Subcutaneous abdominal adipose tissue (tissue), 5 donors: ENCODE measurements around the gene RASGRF2.
"Not testable (repeated sequence)": the region's sequence is repeated elsewhere in the genome, so short reads cannot be mapped to it uniquely, and the experiment has no call there.

ENCODE experiments used
- H3K27ac ChIP-seq: one replicate; pipeline ENCODE4 v1.7.0; 2013; ENCODE audit warnings: low read depth, mild to moderate bottlenecking, inconsistent platforms, low read length, moderate library complexity
- H3K27me3 ChIP-seq, 5 donors: one replicate each; pipeline ENCODE4 v1.7.0; 2013; ENCODE audit warnings: low read length in 5 of 5, inconsistent platforms in 1 of 5; ENCODE audit not compliant: control insufficient read depth in 5 of 5, insufficient read depth in 4 of 5
- H3K36me3 ChIP-seq, 5 donors: one replicate each; pipeline ENCODE4 v1.7.0; 2013; ENCODE audit warnings: low read length in 5 of 5; ENCODE audit not compliant: control insufficient read depth in 5 of 5, insufficient read depth in 5 of 5
- H3K4me1 ChIP-seq, 5 donors: one replicate each; pipeline ENCODE4 v1.7.0; 2013; ENCODE audit warnings: low read length in 5 of 5, mild to moderate bottlenecking in 3 of 5, moderate library complexity in 1 of 5; ENCODE audit not compliant: control insufficient read depth in 5 of 5, insufficient read depth in 5 of 5
- H3K4me3 ChIP-seq, 5 donors: one replicate each; pipeline ENCODE4 v1.7.0; 2013; ENCODE audit warnings: low read length in 5 of 5, low read depth in 1 of 5
- H3K9ac ChIP-seq, 5 donors: one replicate each; pipeline ENCODE4 v1.7.0; 2013; ENCODE audit warnings: low read length in 5 of 5, mild to moderate bottlenecking in 4 of 5, moderate library complexity in 3 of 5
- H3K9me3 ChIP-seq, 5 donors: one replicate each; pipeline ENCODE4 v1.7.0; 2013; ENCODE audit warnings: low read length in 5 of 5; ENCODE audit not compliant: control insufficient read depth in 5 of 5
- donor health status: healthy.
- donor health status: healthy.
- donor health status: healthy.
- donor health status: healthy.
- donor health status: healthy.

The RASGRF2 gene

GRCh38 chr5:81028888-81029287 is 68.7 kb downstream of the RASGRF2 start:
- not testable (repeated sequence) for H3K4me1 ChIP-seq, H3K27me3 ChIP-seq, H3K27ac ChIP-seq, H3K36me3 ChIP-seq, H3K9ac ChIP-seq, H3K9me3 ChIP-seq, H3K4me3 ChIP-seq

GRCh38 chr5:81029736-81030135 is 69.6 kb downstream of the RASGRF2 start:
- not testable (repeated sequence) for H3K27me3 ChIP-seq, H3K4me3 ChIP-seq, H3K9ac ChIP-seq, H3K27ac ChIP-seq, H3K9me3 ChIP-seq, H3K4me1 ChIP-seq, H3K36me3 ChIP-seq

- H3K4me3 ChIP-seq, H3K27ac ChIP-seq: not testable (repeated sequence)
Measured at GRCh38 chr5:81030236-81031034, 70.3 kb downstream of the RASGRF2 start.

GRCh38 chr5:81035522-81035921 is 75.4 kb downstream of the RASGRF2 start:
- no peaks in the 10 kb centered on the region for H3K4me1 ChIP-seq
- H3K27me3 ChIP-seq: no peaks in the 10 kb centered on the region
- H3K9ac ChIP-seq: no peak overlapping the region
- no peaks in the 10 kb centered on the region for H3K36me3 ChIP-seq
- peaks cover 0 to 7% (median 3%) of the 10 kb centered on the region in 5 donors for H3K9me3 ChIP-seq
- H3K4me3 ChIP-seq: no peak overlapping the region
- H3K27ac ChIP-seq: no peak overlapping the region

More at GRCh38 chr5:81030236-81031034, 70.3 kb downstream of the RASGRF2 start:
- H3K27me3 ChIP-seq, H3K9ac ChIP-seq, H3K4me1 ChIP-seq, H3K36me3 ChIP-seq, H3K9me3 ChIP-seq: not testable (repeated sequence)

GRCh38 chr5:81038495-81038894 is 78.3 kb downstream of the RASGRF2 start:
- Histone ChIP-seq H3K9ac (no peak overlapping the region), H3K4me3 (no peak overlapping the region), H3K36me3 (no peaks in the 10 kb centered on the region), H3K27ac (no peak overlapping the region), H3K4me1 (no peaks in the 10 kb centered on the region), H3K9me3 (peaks cover 0 to 7% (median 3%) of the 10 kb centered on the region in 5 donors), H3K27me3 (no peaks in the 10 kb centered on the region)

GRCh38 chr5:81044868-81045267 is 84.7 kb downstream of the RASGRF2 start:
- H3K9me3 ChIP-seq: no peaks in the 10 kb centered on the region
- H3K4me3 ChIP-seq: no peak overlapping the region
- no peak overlapping the region for H3K27ac ChIP-seq
- peaks cover 0 to 6% (median 0%) of the 10 kb centered on the region in 5 donors for H3K4me1 ChIP-seq
- H3K36me3 ChIP-seq: peaks cover 0 to 2% (median 0%) of the 10 kb centered on the region in 5 donors
- no peak overlapping the region for H3K9ac ChIP-seq
- H3K27me3 ChIP-seq: no peaks in the 10 kb centered on the region

GRCh38 chr5:81045389-81045807 is 85.2 kb downstream of the RASGRF2 start:
- Histone ChIP-seq H3K9ac (no peak overlapping the region), H3K27ac (no peak overlapping the region), H3K9me3 (no peaks in the 10 kb centered on the region)

GRCh38 chr5:81046041-81046440 is 85.9 kb downstream of the RASGRF2 start:
- peaks cover 0 to 6% (median 0%) of the 10 kb centered on the region in 5 donors for H3K4me1 ChIP-seq
- no peaks in the 10 kb centered on the region for H3K9me3 ChIP-seq
- H3K9ac ChIP-seq: no peak overlapping the region
- peaks cover 0 to 5% (median 0%) of the 10 kb centered on the region in 5 donors for H3K36me3 ChIP-seq
- no peak overlapping the region for H3K27ac ChIP-seq
- H3K27me3 ChIP-seq: no peaks in the 10 kb centered on the region
- no peak overlapping the region for H3K4me3 ChIP-seq

More at GRCh38 chr5:81045389-81045807, 85.2 kb downstream of the RASGRF2 start:
- H3K27me3 ChIP-seq: no peaks in the 10 kb centered on the region
- H3K4me1 ChIP-seq: peaks cover 0 to 6% (median 0%) of the 10 kb centered on the region in 5 donors
- peaks cover 0 to 2% (median 0%) of the 10 kb centered on the region in 5 donors for H3K36me3 ChIP-seq
- no peak overlapping the region for H3K4me3 ChIP-seq

- H3K36me3 ChIP-seq: peaks cover 0 to 5% (median 0%) of the 10 kb centered on the region in 5 donors
- H3K4me3 ChIP-seq: no peak overlapping the region
- no peak overlapping the region for H3K9ac ChIP-seq
- no peaks in the 10 kb centered on the region for H3K9me3 ChIP-seq
- no peaks in the 10 kb centered on the region for H3K27me3 ChIP-seq
- no peak overlapping the region for H3K27ac ChIP-seq
- H3K4me1 ChIP-seq: peaks cover 0 to 3% (median 0%) of the 10 kb centered on the region in 5 donors
Measured at GRCh38 chr5:81052325-81052724, 92.2 kb downstream of the RASGRF2 start.

- not testable (repeated sequence) for H3K27ac ChIP-seq, H3K4me1 ChIP-seq, H3K4me3 ChIP-seq, H3K9ac ChIP-seq, H3K27me3 ChIP-seq, H3K36me3 ChIP-seq, H3K9me3 ChIP-seq
Measured at GRCh38 chr5:81053282-81053681, 93.1 kb downstream of the RASGRF2 start.
